Panc1 (cell line): ENCODE data around the gene SEC31A.
"Not testable (repeated sequence)": the region's sequence is repeated elsewhere in the genome, so short reads cannot be mapped to it uniquely, and the experiment has no call there.

Experiments used
- SIN3A ChIP-seq: IDR thresholded peaks from 2 replicates; pipeline ENCODE4 v1.6.1; 2012; ENCODE audit warnings: low read depth, mild to moderate bottlenecking, low read length, moderate library complexity, borderline replicate concordance; ENCODE audit not compliant: insufficient read depth
- TCF7L2 ChIP-seq: IDR thresholded peaks from 2 replicates; pipeline ENCODE4 v1.6.1; 2011; ENCODE audit warnings: mild to moderate bottlenecking, low read depth, low read length, inconsistent platforms
- TF ChIP-seq, protein P1 (sequence below): fragments of 450-650 bp; IDR thresholded peaks from 2 replicates; pipeline ENCODE4 v1.5.1; 2017; ENCODE audit warnings: mild to moderate bottlenecking
- TF ChIP-seq, protein P2 (sequence below), 2 experiments: IDR thresholded peaks; 2 replicates each; pipeline ENCODE4 v1.6.1; 2011 to 2012; ENCODE audit warnings: low read depth in 2 of 2, control low read depth in 1 of 2, low read length in 1 of 2, mild to moderate bottlenecking in 1 of 2, moderate library complexity in 1 of 2; ENCODE audit not compliant: insufficient read depth in 1 of 2

DNA sequence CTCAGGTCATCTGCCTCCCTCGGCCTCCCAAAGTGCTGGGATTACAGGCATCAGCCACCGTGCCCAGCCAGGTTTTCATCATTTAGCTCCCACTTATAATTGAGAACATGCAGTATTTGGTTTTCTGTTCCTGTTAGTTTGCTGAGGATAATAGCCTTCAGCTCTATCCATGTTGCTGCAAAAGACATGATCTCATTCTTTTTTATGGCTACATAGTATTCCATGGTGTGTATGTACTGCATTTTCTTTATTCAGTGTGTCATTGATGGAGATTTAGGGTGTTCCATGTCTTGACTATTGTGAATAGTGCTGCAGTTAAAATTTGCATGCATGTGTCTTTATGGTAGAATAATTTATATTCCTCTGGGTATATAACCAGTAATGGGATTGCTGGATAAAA is 23.0 kb upstream of the SEC31A start:
- TF ChIP-seq, protein P1, sequence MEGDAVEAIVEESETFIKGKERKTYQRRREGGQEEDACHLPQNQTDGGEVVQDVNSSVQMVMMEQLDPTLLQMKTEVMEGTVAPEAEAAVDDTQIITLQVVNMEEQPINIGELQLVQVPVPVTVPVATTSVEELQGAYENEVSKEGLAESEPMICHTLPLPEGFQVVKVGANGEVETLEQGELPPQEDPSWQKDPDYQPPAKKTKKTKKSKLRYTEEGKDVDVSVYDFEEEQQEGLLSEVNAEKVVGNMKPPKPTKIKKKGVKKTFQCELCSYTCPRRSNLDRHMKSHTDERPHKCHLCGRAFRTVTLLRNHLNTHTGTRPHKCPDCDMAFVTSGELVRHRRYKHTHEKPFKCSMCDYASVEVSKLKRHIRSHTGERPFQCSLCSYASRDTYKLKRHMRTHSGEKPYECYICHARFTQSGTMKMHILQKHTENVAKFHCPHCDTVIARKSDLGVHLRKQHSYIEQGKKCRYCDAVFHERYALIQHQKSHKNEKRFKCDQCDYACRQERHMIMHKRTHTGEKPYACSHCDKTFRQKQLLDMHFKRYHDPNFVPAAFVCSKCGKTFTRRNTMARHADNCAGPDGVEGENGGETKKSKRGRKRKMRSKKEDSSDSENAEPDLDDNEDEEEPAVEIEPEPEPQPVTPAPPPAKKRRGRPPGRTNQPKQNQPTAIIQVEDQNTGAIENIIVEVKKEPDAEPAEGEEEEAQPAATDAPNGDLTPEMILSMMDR, result not testable (repeated sequence)
- not testable (repeated sequence) for TF ChIP-seq TCF7L2, SIN3A
- TF ChIP-seq, protein P2, sequence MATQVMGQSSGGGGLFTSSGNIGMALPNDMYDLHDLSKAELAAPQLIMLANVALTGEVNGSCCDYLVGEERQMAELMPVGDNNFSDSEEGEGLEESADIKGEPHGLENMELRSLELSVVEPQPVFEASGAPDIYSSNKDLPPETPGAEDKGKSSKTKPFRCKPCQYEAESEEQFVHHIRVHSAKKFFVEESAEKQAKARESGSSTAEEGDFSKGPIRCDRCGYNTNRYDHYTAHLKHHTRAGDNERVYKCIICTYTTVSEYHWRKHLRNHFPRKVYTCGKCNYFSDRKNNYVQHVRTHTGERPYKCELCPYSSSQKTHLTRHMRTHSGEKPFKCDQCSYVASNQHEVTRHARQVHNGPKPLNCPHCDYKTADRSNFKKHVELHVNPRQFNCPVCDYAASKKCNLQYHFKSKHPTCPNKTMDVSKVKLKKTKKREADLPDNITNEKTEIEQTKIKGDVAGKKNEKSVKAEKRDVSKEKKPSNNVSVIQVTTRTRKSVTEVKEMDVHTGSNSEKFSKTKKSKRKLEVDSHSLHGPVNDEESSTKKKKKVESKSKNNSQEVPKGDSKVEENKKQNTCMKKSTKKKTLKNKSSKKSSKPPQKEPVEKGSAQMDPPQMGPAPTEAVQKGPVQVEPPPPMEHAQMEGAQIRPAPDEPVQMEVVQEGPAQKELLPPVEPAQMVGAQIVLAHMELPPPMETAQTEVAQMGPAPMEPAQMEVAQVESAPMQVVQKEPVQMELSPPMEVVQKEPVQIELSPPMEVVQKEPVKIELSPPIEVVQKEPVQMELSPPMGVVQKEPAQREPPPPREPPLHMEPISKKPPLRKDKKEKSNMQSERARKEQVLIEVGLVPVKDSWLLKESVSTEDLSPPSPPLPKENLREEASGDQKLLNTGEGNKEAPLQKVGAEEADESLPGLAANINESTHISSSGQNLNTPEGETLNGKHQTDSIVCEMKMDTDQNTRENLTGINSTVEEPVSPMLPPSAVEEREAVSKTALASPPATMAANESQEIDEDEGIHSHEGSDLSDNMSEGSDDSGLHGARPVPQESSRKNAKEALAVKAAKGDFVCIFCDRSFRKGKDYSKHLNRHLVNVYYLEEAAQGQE (IDR thresholded peaks at IDR 0.05; ENCODE audit: insufficient read depth in 1 of 2, low read depth in 2 of 2, low read length in 1 of 2), result not testable (repeated sequence)
